ENCODE data around the gene ACACA.

ACACA gene

GRCh38 chr17:37239690-37240334 lies 166.8 kb downstream of the ACACA start:
- TF ChIP-seq, protein P1, sequence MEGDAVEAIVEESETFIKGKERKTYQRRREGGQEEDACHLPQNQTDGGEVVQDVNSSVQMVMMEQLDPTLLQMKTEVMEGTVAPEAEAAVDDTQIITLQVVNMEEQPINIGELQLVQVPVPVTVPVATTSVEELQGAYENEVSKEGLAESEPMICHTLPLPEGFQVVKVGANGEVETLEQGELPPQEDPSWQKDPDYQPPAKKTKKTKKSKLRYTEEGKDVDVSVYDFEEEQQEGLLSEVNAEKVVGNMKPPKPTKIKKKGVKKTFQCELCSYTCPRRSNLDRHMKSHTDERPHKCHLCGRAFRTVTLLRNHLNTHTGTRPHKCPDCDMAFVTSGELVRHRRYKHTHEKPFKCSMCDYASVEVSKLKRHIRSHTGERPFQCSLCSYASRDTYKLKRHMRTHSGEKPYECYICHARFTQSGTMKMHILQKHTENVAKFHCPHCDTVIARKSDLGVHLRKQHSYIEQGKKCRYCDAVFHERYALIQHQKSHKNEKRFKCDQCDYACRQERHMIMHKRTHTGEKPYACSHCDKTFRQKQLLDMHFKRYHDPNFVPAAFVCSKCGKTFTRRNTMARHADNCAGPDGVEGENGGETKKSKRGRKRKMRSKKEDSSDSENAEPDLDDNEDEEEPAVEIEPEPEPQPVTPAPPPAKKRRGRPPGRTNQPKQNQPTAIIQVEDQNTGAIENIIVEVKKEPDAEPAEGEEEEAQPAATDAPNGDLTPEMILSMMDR (IDR thresholded peaks at IDR 0.05; ENCODE audit: low read depth, low read length, missing control alignments): peak; percentile 48
- H3K4me3 ChIP-seq (ENCODE audit: low read depth, low read length): no peak overlapping the region
- no peak for DNase-seq (ENCODE audit: low read depth)

DNA sequence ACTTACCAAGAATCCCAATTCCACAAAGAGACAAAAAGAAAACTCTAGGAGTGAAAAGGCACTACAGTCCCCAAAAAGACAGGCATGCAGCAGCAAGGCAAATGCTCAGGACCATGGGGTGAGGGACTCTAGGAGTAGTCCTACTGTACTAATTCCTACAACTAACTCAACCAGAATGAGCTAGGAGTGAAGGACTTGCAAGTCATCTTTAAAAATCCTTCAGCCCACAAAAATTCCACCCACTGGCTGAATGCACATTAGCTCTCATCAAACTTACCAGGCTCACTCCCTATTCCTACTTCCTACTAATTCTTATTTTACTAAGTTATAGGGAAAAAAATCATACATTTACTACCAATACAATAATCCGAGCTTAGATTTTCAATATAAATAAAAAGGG lies 172.5 kb downstream of the ACACA start:
- no peak for DNase-seq (ENCODE audit: low read depth)
- TF ChIP-seq, protein P1 (IDR thresholded peaks at IDR 0.05; ENCODE audit: low read depth, low read length, missing control alignments): no peak
- H3K4me3 ChIP-seq (ENCODE audit: low read depth, low read length): no peak overlapping the region

GRCh38 chr17:37233036-37233435 lies 173.6 kb downstream of the ACACA start:
- TF ChIP-seq, protein P1 (IDR thresholded peaks at IDR 0.05; ENCODE audit: low read depth, low read length, missing control alignments): no peak
- DNase-seq (ENCODE audit: low read depth): no peak

GRCh38 chr17:37231887-37232286 lies 174.7 kb downstream of the ACACA start:
- no peak overlapping the region for H3K4me3 ChIP-seq (ENCODE audit: low read depth, low read length)
- DNase-seq (ENCODE audit: low read depth): no peak
- TF ChIP-seq, protein P1 (IDR thresholded peaks at IDR 0.05; ENCODE audit: low read depth, low read length, missing control alignments): no peak

More at GRCh38 chr17:37233036-37233435, 173.6 kb downstream of the ACACA start:
- no peak overlapping the region for H3K4me3 ChIP-seq (ENCODE audit: low read depth, low read length)

DNA sequence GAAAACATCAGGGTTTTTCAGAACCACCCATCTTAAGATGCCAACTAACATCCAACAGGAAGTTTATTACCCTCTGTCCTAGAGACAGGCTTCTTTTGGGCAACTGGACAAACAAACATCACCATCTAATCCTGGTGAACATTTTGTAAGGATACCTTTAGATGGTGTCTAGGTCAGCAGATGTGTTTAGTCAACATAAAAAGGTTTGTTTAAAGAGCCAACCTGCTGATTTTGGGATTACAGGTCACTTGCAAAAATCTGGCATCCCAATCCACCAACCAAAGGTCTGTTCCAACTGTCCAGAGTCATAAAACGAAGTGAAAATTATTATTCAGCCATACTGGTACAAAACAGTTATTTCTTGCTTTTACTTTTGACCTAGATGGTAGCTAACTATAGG lies 176.0 kb downstream of the ACACA start:
- no peak overlapping the region for H3K4me3 ChIP-seq (ENCODE audit: low read depth, low read length)
- DNase-seq (ENCODE audit: low read depth): no peak
- TF ChIP-seq, protein P1 (IDR thresholded peaks at IDR 0.05; ENCODE audit: low read depth, low read length, missing control alignments): no peak

GRCh38 chr17:37225465-37225864 lies 181.2 kb downstream of the ACACA start:
- no peak overlapping the region for H3K4me3 ChIP-seq (ENCODE audit: low read depth, low read length)
- TF ChIP-seq, protein P1 (IDR thresholded peaks at IDR 0.05; ENCODE audit: low read depth, low read length, missing control alignments): no peak
- no peak for DNase-seq (ENCODE audit: low read depth)

DNA sequence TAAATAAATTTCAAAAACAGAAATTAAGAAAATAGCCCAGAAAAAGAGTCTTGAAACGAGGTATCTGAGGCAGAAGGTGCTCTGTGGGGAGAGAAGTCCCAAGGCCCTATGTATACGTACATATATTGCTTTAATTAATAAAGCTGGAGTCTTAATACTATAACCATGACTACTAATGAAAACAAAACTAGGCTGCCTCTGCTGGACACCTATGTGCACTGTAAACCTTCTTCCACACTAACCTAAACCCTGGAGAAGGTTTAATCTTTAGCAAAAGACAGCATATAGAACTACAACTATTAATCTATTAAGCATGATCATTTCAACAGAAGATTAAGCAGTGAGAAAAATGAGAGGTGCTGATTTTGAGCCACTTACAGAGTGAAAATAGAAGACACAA lies 184.8 kb downstream of the ACACA start:
- no peak for DNase-seq (ENCODE audit: low read depth)
- TF ChIP-seq, protein P1 (IDR thresholded peaks at IDR 0.05; ENCODE audit: low read depth, low read length, missing control alignments): no peak
- H3K4me3 ChIP-seq (ENCODE audit: low read depth, low read length): no peak overlapping the region

All from GM12864 (cell line).